Ascending aorta (tissue), 2 donors: Measurements from ENCODE around the gene DMBT1. TPM values are rescaled to one million over a fixed set of nuclear protein-coding genes. Genes with fewer than 3 reads are reported as not detected.

ENCODE experiments used
- DNase-seq, 2 donors: peaks; one replicate each; pipeline ENCODE4 v3.0.0-alpha.2; 2019; ENCODE audit warnings: low spot score in 2 of 2
- H3K27ac ChIP-seq, 2 donors: fragments of 200-600 bp; sonication (generic); one replicate each; pipeline ENCODE4 v1.5.1; 2016 to 2017; ENCODE audit warnings: mild to moderate bottlenecking in 1 of 2
- H3K27me3 ChIP-seq: fragments of 200-600 bp; sonication (generic); one replicate; pipeline ENCODE4 v1.5.1; 2017
- H3K36me3 ChIP-seq, 2 donors: fragments of 200-600 bp; sonication (generic); one replicate each; pipeline ENCODE4 v1.5.1; 2016
- H3K4me1 ChIP-seq, 2 donors: fragments of 200-600 bp; sonication (generic); one replicate each; pipeline ENCODE4 v1.5.1; 2016 to 2017; ENCODE audit warnings: mild to moderate bottlenecking in 1 of 2
- H3K4me3 ChIP-seq, 2 donors: fragments of 200-600 bp; sonication (generic); one replicate each; pipeline ENCODE4 v1.5.1; 2016 to 2017; ENCODE audit warnings: mild to moderate bottlenecking in 1 of 2
- H3K9me3 ChIP-seq, 2 donors: fragments of 200-600 bp; sonication (generic); one replicate each; pipeline ENCODE4 v1.5.1; 2016
- intact Hi-C: fragments of 100-400 bp; cut with DNase I; formaldehyde crosslinking; loops from one replicate; pipeline ENCODE4 v1.15.1; 2023
- total RNA-seq: library from RNA; depleted of rRNA; stranded (reverse); fragments of >200 nt; gene quantifications from one replicate; pipeline ENCODE4 v1.1.0, GENCODE V29; 2016
- TF ChIP-seq, protein P1 (sequence below), 3 experiments: fragments of 200-600 bp in 2 of 3; fragments of 450-650 bp in 1 of 3; sonication (generic) in 2 of 3; IDR thresholded peaks; one replicate each; pipeline ENCODE4 v1.5.1; 2016 to 2019; ENCODE audit warnings: antibody characterized with exemption in 3 of 3, mild to moderate bottlenecking in 1 of 3, moderate library complexity in 1 of 3

The DMBT1 gene
- total RNA-seq, 1 donor from 2014 or later = not detected

DNA sequence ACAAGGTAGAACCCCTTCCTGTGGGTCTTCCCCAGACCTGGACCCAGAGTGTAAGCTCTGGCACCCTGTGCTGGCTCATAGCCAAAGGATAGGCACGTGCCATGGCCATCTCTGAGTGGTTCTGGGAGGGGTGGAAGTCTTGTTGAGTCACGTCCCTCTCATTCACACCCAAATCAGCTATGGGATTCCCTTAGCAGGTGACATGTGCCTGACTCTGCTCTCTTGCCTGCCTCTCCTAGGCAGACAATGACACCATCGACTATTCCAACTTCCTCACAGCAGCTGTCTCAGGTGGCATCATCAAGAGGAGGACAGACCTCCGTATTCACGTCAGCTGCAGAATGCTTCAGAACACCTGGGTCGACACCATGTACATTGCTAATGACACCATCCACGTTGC lies 79.2 kb downstream of the DMBT1 start:
- no peaks in the 10 kb centered on the region for H3K4me1 ChIP-seq
- H3K27ac ChIP-seq = no peak overlapping the region
- TF ChIP-seq, protein P1, sequence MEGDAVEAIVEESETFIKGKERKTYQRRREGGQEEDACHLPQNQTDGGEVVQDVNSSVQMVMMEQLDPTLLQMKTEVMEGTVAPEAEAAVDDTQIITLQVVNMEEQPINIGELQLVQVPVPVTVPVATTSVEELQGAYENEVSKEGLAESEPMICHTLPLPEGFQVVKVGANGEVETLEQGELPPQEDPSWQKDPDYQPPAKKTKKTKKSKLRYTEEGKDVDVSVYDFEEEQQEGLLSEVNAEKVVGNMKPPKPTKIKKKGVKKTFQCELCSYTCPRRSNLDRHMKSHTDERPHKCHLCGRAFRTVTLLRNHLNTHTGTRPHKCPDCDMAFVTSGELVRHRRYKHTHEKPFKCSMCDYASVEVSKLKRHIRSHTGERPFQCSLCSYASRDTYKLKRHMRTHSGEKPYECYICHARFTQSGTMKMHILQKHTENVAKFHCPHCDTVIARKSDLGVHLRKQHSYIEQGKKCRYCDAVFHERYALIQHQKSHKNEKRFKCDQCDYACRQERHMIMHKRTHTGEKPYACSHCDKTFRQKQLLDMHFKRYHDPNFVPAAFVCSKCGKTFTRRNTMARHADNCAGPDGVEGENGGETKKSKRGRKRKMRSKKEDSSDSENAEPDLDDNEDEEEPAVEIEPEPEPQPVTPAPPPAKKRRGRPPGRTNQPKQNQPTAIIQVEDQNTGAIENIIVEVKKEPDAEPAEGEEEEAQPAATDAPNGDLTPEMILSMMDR (IDR thresholded peaks at IDR 0.05) = no peak
- no peak for DNase-seq
- intact Hi-C loops = no loop called here
- no peaks in the 10 kb centered on the region for H3K27me3 ChIP-seq
- no peak overlapping the region for H3K4me3 ChIP-seq
- no peaks in the 10 kb centered on the region for H3K9me3 ChIP-seq
- H3K36me3 ChIP-seq = no peaks in the 10 kb centered on the region

DNA sequence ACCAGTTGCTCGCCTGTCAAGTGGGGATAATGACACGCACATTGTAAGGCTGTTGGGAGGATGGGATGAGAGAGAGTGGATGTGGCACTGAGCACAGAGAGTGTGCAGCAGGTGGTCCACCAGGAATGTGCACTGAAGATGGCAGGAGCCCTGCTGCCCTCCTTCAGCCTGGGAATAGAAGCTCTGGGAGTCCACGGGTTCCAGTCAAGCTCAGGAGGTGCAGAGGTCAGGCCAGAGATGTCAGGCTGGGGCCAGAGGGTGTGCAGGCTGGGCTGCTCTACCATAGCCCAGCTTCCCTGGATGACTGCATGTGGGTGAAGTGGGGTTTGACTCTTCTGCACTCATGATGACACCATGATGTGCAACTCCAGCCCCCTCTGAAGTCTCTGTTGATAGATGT lies 80.4 kb downstream of the DMBT1 start:
- DNase-seq = peak in 1 of 2 donors; percentile 25
- Histone ChIP-seq H3K36me3 (no peaks in the 10 kb centered on the region), H3K4me1 (no peaks in the 10 kb centered on the region), H3K27ac (no peak overlapping the region), H3K4me3 (no peak overlapping the region), H3K9me3 (no peaks in the 10 kb centered on the region), H3K27me3 (no peaks in the 10 kb centered on the region)
- TF ChIP-seq, protein P1 (IDR thresholded peaks at IDR 0.05) = no peak
- intact Hi-C loops = no loop called here

DNA sequence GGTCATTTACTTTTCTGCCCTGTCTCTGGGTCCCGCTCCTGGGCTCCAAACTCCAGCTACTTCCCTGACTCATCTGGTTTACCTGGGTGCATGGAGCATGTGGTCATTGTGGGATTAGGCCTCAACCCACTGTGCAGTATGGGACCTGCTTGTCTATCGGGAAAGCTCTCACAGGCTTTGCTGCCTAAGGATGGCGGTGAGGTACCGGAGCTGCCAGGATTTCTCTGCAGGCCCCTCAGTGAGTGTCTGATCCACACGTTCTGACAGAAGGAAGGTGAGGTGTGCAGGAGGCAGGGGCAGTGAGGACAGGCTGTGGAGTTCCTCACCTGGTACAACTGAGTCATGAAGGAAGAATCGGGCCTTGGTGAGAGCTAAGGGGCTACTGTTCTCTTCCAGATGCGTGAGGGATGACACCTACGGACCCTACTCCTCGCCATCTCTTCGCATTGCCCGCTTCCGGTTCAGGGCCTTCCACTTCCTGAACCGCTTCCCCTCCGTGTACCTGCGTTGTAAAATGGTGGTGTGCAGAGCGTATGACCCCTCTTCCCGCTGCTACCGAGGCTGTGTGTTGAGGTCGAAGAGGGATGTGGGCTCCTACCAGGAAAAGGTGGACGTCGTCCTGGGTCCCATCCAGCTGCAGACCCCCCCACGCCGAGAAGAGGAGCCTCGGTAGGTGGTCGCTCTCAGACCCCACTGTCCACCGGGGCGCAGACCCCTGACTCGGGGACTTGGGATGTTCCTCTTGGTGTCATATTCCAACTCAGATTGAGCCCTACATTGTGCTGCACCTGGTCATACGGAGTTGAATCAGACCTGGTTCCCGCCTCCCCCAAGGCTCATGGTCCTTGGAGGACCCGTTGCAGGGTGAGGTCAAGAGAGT lies 82.4 kb downstream of the DMBT1 start:
- H3K4me1 ChIP-seq = no peaks in the 10 kb centered on the region
- no peak overlapping the region for H3K4me3 ChIP-seq
- H3K36me3 ChIP-seq = no peaks in the 10 kb centered on the region
- no peaks in the 10 kb centered on the region for H3K27me3 ChIP-seq
- TF ChIP-seq, protein P1 (IDR thresholded peaks at IDR 0.05) = no peak
- no peak overlapping the region for H3K27ac ChIP-seq
- peak in 1 of 2 donors; percentile 27 for DNase-seq
- intact Hi-C loops = no loop called here
- H3K9me3 ChIP-seq = no peaks in the 10 kb centered on the region

DNA sequence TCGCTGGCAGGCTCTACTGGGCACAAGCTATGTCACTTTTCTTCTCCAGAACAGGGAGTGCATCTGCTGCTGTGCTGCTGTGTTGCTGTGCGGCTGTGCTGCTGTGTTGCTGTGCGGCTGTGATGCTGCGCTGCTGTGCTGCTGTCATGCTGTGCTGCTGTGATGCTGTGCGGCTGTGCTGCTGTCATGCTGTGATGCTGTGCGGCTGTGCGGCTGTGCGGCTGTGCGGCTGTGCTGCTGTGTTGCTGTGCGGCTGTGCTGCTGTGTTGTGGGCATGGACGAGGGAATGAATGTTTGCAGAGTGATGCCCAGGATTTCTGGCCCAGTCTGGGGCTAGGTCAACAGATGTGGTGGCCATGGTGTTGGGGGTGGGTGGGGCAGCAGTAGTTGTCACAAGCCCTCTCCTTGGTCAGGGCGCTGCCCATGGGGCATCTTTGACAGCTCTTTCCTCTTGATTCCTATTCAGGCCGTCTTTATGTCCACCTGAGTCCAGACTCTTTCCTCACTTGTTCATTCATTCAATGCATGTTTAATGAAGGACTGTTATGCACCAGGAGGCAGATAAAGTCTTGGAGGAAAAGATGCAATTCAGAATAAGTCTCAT lies 83.5 kb downstream of the DMBT1 start:
- intact Hi-C loops = no loop called here
- DNase-seq = no peak
- Histone ChIP-seq H3K27ac (no peak overlapping the region), H3K4me1 (no peaks in the 10 kb centered on the region), H3K36me3 (no peaks in the 10 kb centered on the region), H3K9me3 (no peaks in the 10 kb centered on the region), H3K27me3 (no peaks in the 10 kb centered on the region), H3K4me3 (no peak overlapping the region)
- TF ChIP-seq, protein P1 (IDR thresholded peaks at IDR 0.05) = no peak

DNA sequence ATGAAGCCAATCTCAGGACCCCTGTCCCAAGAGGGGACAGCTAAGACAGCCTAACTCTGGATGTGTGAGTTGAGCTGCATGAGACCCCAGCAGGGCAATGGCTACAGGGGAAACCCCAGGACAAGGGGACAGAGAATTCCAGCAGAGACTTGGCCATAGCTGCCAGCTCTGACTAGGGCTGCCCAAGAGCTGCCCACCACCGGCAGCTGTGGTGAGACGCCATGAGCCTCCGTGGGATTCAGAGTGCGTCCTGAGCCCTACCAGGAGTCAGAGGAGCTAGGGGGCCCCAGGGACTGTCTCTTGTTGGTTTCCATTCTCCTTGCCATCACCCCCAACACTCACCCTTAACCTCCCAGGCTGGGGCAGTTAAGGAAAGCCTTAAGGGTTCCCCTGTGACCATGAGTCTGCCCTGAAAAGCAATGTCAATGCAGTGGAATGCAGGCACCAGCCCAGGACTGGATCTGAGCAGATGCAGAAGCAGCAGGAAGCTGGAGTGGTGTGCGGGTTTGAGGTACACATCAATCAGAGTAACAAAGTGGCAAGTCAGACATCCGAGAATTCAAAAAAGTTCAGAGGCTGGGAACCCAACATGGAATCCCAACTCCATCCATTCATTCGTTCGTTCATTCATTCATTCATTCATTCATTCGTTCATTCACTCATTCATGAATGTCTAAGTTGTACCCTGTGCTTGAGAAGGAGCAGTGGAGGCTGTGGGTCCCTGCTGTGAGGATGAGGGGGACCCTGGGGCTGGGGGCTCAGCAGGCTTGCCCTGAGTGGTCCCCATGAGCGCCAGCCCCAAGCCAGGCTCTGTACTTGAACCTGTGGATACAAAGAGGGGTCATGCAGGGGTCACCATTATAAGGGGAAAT lies 86.2 kb downstream of the DMBT1 start:
- Histone ChIP-seq H3K27me3 (no peaks in the 10 kb centered on the region), H3K36me3 (no peaks in the 10 kb centered on the region), H3K27ac (no peak overlapping the region), H3K9me3 (no peaks in the 10 kb centered on the region), H3K4me1 (no peaks in the 10 kb centered on the region), H3K4me3 (no peak overlapping the region)
- DNase-seq = no peak
- intact Hi-C loops = no loop called here
- TF ChIP-seq, protein P1 (IDR thresholded peaks at IDR 0.05) = no peak
